ENCODE data around the gene NSMCE1.
"Not testable (repeated sequence)": the region's sequence is repeated elsewhere in the genome, so short reads cannot be mapped to it uniquely, and the experiment has no call there.

NSMCE1 gene

GRCh38 chr16:27211026-27211425 lies 57.5 kb downstream of the NSMCE1 start:
- DNase-seq: no peak

GRCh38 chr16:27210174-27210573 lies 58.4 kb downstream of the NSMCE1 start:
- no peak for DNase-seq

GRCh38 chr16:27209591-27209990 lies 59.0 kb downstream of the NSMCE1 start:
- DNase-seq: no peak

- no peak for DNase-seq
Measured at GRCh38 chr16:27208796-27209195, 59.8 kb downstream of the NSMCE1 start.

GRCh38 chr16:27208081-27208680 lies 60.4 kb downstream of the NSMCE1 start:
- DNase-seq: no peak

- not testable (repeated sequence) for DNase-seq
Measured at GRCh38 chr16:27207121-27207520, 61.5 kb downstream of the NSMCE1 start.

GRCh38 chr16:27205423-27206065 lies 63.0 kb downstream of the NSMCE1 start:
- DNase-seq: no peak

GRCh38 chr16:27204312-27204915 lies 64.2 kb downstream of the NSMCE1 start:
- DNase-seq: no peak

GRCh38 chr16:27203507-27204311 lies 64.9 kb downstream of the NSMCE1 start, which contains the start of gene KDM8:
Gene KDM8 (plus strand): TSS chr16:27203526. CDS start chr16:27210124, 6,598 bp downstream.
- peak; percentile 99 for DNase-seq

- DNase-seq: peak; percentile 80
Measured at GRCh38 chr16:27202923-27203506, 65.6 kb downstream of the NSMCE1 start.

- DNase-seq: not testable (repeated sequence)
Measured at GRCh38 chr16:27200914-27201313, 67.7 kb downstream of the NSMCE1 start.

GRCh38 chr16:27199736-27200135 lies 68.8 kb downstream of the NSMCE1 start:
- DNase-seq: peak; percentile 42 to 48

- no peak for DNase-seq
Measured at GRCh38 chr16:27199235-27199586, 69.4 kb downstream of the NSMCE1 start.

- DNase-seq: no peak
Measured at GRCh38 chr16:27198451-27199234, 69.9 kb downstream of the NSMCE1 start.

GRCh38 chr16:27197004-27197403 lies 71.6 kb downstream of the NSMCE1 start:
- no peak for DNase-seq

GRCh38 chr16:27195941-27196595 lies 72.5 kb downstream of the NSMCE1 start:
- DNase-seq: no peak

GRCh38 chr16:27195076-27195741 lies 73.4 kb downstream of the NSMCE1 start:
- DNase-seq: no peak

- no peak for DNase-seq
Measured at GRCh38 chr16:27193300-27193990, 75.1 kb downstream of the NSMCE1 start.

GRCh38 chr16:27191352-27191924 lies 77.1 kb downstream of the NSMCE1 start:
- DNase-seq: no peak

GRCh38 chr16:27190316-27190871 lies 78.2 kb downstream of the NSMCE1 start:
- no peak for DNase-seq
